ENCODE data around the gene ATRNL1. TPM values are rescaled to one million over a fixed set of nuclear protein-coding genes. Genes with fewer than 3 reads are reported as not detected.

Gene ATRNL1
- total and polyA plus RNA-seq, 2 experiments from 2014 or later = not detected

DNA sequence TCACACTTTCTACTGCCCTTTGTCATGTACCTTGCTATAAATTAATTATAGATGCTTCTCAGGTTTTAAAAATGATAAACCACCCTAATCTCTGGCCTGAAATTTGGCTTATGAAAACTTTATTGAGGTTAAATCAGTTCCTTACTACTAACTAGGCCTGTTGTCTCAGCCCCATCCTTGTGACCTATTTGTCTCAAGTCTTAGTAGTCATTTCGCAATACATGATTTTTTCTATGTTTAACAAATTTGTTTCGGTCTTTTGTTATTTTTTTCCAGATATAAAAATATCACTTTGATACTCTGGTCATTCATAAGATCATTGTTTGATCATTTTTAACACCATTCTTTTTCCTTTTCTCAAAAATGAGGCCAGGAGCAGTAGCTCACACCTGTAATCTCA is 768.3 kb downstream of the ATRNL1 start:
- in situ Hi-C loops (cut with MboI) = no loop called here
- peak overlapping the region; percentile 28 for H3K4me2 ChIP-seq (ENCODE audit: unreplicated experiment)
- H3K79me2 ChIP-seq (ENCODE audit: insufficient read depth) = no peaks in the 10 kb centered on the region
- peak; percentile 72 for DNase-seq
- no peaks in the 10 kb centered on the region for H3K9me3 ChIP-seq (ENCODE audit: low read depth)
- 17 to 19% methylated on average over 2 of the region's 2 CpGs for WGBS, 2 experiments (ENCODE audit: low coverage in 1 of 2, low lambda C conversion rate in 2 of 2, missing lambda C conversion rate in 2 of 2)
- H3K27me3 ChIP-seq (replicated peaks; ENCODE audit: insufficient read depth) = no peaks in the 10 kb centered on the region
- no peak overlapping the region for H3K9ac ChIP-seq
- no peak overlapping the region for H2AFZ ChIP-seq
- no peaks in the 10 kb centered on the region for H3K36me3 ChIP-seq (ENCODE audit: low read depth)
- no peaks in the 10 kb centered on the region for H3K9me2 ChIP-seq (ENCODE audit: insufficient read depth)
- TF ChIP-seq EZH2 (IDR thresholded peaks at IDR 0.05; ENCODE audit: insufficient read depth, poor library complexity, severe bottlenecking) (no peak), EZH2phosphoT487 (IDR thresholded peaks at IDR 0.05; ENCODE audit: insufficient read depth, low read depth) (no peak)
- no peaks in the 10 kb centered on the region for H4K20me1 ChIP-seq (ENCODE audit: insufficient read depth)
- peaks cover 20% of the 10 kb centered on the region for H3K4me1 ChIP-seq (ENCODE audit: insufficient read depth)
- no peak overlapping the region for H3K27ac ChIP-seq
- peaks cover 9% of the 10 kb centered on the region; the same call in 1 of the 2 replicates for H3F3A ChIP-seq (ENCODE audit: insufficient read depth)
- H3K4me3 ChIP-seq = no peak overlapping the region

DNA sequence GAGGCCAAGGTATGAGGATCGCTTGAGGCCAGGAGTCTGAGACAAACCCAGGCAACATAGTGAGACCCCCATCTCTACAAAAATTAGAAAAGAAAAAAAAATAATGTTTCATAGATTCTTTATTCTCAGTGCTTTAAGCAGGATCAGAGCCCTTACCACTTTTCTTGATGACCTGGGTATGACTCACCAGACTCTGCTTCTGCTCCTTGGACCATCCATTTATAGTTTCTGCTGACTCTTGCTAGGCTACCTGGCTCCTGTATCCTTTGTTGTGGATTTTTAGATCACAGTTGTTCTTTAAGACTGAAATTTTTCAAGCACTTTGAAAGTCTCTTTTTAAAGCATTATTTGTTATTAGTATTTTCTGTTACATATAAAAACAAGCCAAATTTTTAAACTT is 768.7 kb downstream of the ATRNL1 start:
- Histone ChIP-seq H3K4me1 (ENCODE audit: insufficient read depth) (peaks cover 20% of the 10 kb centered on the region), H3K79me2 (ENCODE audit: insufficient read depth) (no peaks in the 10 kb centered on the region), H3F3A (ENCODE audit: insufficient read depth) (peaks cover 9% of the 10 kb centered on the region; the same call in 1 of the 2 replicates), H3K36me3 (ENCODE audit: low read depth) (no peaks in the 10 kb centered on the region), H3K4me2 (ENCODE audit: unreplicated experiment) (peak overlapping the region; percentile 28), H3K9ac (no peak overlapping the region), H4K20me1 (ENCODE audit: insufficient read depth) (no peaks in the 10 kb centered on the region), H3K9me3 (ENCODE audit: low read depth) (no peaks in the 10 kb centered on the region), H2AFZ (no peak overlapping the region), H3K9me2 (ENCODE audit: insufficient read depth) (no peaks in the 10 kb centered on the region), H3K27me3 (replicated peaks; ENCODE audit: insufficient read depth) (no peaks in the 10 kb centered on the region), H3K4me3 (no peak overlapping the region), H3K27ac (no peak overlapping the region)
- 35 to 55% methylated on average over 1 of the region's 1 CpG for WGBS, 2 experiments (ENCODE audit: low coverage in 1 of 2, low lambda C conversion rate in 2 of 2, missing lambda C conversion rate in 2 of 2)
- TF ChIP-seq EZH2phosphoT487 (IDR thresholded peaks at IDR 0.05; ENCODE audit: insufficient read depth, low read depth) (no peak), EZH2 (IDR thresholded peaks at IDR 0.05; ENCODE audit: insufficient read depth, poor library complexity, severe bottlenecking) (no peak)
- in situ Hi-C loops (cut with MboI) = no loop called here
- DNase-seq = peak; percentile 81

GRCh38 chr10:115866174-115866573 is 773.0 kb downstream of the ATRNL1 start:
- Histone ChIP-seq H2AFZ (no peak overlapping the region), H4K20me1 (ENCODE audit: insufficient read depth) (no peaks in the 10 kb centered on the region), H3K9me3 (ENCODE audit: low read depth) (no peaks in the 10 kb centered on the region), H3K27me3 (replicated peaks; ENCODE audit: insufficient read depth) (no peaks in the 10 kb centered on the region), H3K79me2 (ENCODE audit: insufficient read depth) (no peaks in the 10 kb centered on the region), H3K4me3 (no peak overlapping the region), H3K9ac (no peak overlapping the region), H3K36me3 (ENCODE audit: low read depth) (no peaks in the 10 kb centered on the region), H3K9me2 (ENCODE audit: insufficient read depth) (no peaks in the 10 kb centered on the region), H3K4me1 (ENCODE audit: insufficient read depth) (peaks cover 9% of the 10 kb centered on the region), H3K27ac (no peak overlapping the region), H3K4me2 (ENCODE audit: unreplicated experiment) (no peak overlapping the region), H3F3A (ENCODE audit: insufficient read depth) (peaks cover 9% of the 10 kb centered on the region; the same call in 1 of the 2 replicates)
- TF ChIP-seq EZH2 (IDR thresholded peaks at IDR 0.05; ENCODE audit: insufficient read depth, poor library complexity, severe bottlenecking) = no peak
- no peak for TF ChIP-seq EZH2phosphoT487 (IDR thresholded peaks at IDR 0.05; ENCODE audit: insufficient read depth, low read depth)
- in situ Hi-C loops (cut with MboI) = no loop called here
- no peak for DNase-seq
- WGBS, 2 experiments (ENCODE audit: low coverage in 1 of 2, low lambda C conversion rate in 2 of 2, missing lambda C conversion rate in 2 of 2) = 88 to 92% methylated on average over 1 of the region's 1 CpG

- Histone ChIP-seq H3K27ac (no peak overlapping the region), H4K20me1 (ENCODE audit: insufficient read depth) (no peaks in the 10 kb centered on the region), H3K9me2 (ENCODE audit: insufficient read depth) (no peaks in the 10 kb centered on the region), H3F3A (ENCODE audit: insufficient read depth) (peaks cover 4% of the 10 kb centered on the region; the same call in 1 of the 2 replicates), H3K4me3 (no peak overlapping the region), H3K36me3 (ENCODE audit: low read depth) (no peaks in the 10 kb centered on the region), H3K27me3 (replicated peaks; ENCODE audit: insufficient read depth) (no peaks in the 10 kb centered on the region), H3K79me2 (ENCODE audit: insufficient read depth) (no peaks in the 10 kb centered on the region), H3K9ac (no peak overlapping the region), H3K4me2 (ENCODE audit: unreplicated experiment) (no peak overlapping the region), H3K4me1 (ENCODE audit: insufficient read depth) (peaks cover 4% of the 10 kb centered on the region; the same call in 1 of the 2 replicates), H2AFZ (no peak overlapping the region), H3K9me3 (ENCODE audit: low read depth) (no peaks in the 10 kb centered on the region)
- no peak for DNase-seq
- WGBS, 2 experiments (ENCODE audit: low coverage in 1 of 2, low lambda C conversion rate in 2 of 2, missing lambda C conversion rate in 2 of 2) = 89 to 94% methylated on average over 4 of the region's 4 CpGs
- no peak for TF ChIP-seq EZH2phosphoT487 (IDR thresholded peaks at IDR 0.05; ENCODE audit: insufficient read depth, low read depth)
- no peak for TF ChIP-seq EZH2 (IDR thresholded peaks at IDR 0.05; ENCODE audit: insufficient read depth, poor library complexity, severe bottlenecking)
- in situ Hi-C loops (cut with MboI) = no loop called here
Observed at GRCh38 chr10:115866691-115867090, 773.5 kb downstream of the ATRNL1 start.

- in situ Hi-C loops (cut with MboI) = no loop called here
- H3K79me2 ChIP-seq (ENCODE audit: insufficient read depth) = no peaks in the 10 kb centered on the region
- WGBS, 2 experiments (ENCODE audit: low coverage in 1 of 2, low lambda C conversion rate in 2 of 2, missing lambda C conversion rate in 2 of 2) = 41 to 48% methylated on average over 2 of the region's 2 CpGs
- H3K27me3 ChIP-seq (replicated peaks; ENCODE audit: insufficient read depth) = no peaks in the 10 kb centered on the region
- H3K4me2 ChIP-seq (ENCODE audit: unreplicated experiment) = no peak overlapping the region
- no peaks in the 10 kb centered on the region for H4K20me1 ChIP-seq (ENCODE audit: insufficient read depth)
- H2AFZ ChIP-seq = no peak overlapping the region
- TF ChIP-seq EZH2 (IDR thresholded peaks at IDR 0.05; ENCODE audit: insufficient read depth, poor library complexity, severe bottlenecking) = no peak
- H3K9me2 ChIP-seq (ENCODE audit: insufficient read depth) = no peaks in the 10 kb centered on the region
- DNase-seq = no peak
- H3K9me3 ChIP-seq (ENCODE audit: low read depth) = no peaks in the 10 kb centered on the region
- no peaks in the 10 kb centered on the region for H3K36me3 ChIP-seq (ENCODE audit: low read depth)
- no peaks in the 10 kb centered on the region for H3K4me1 ChIP-seq (ENCODE audit: insufficient read depth)
- no peaks in the 10 kb centered on the region for H3F3A ChIP-seq (ENCODE audit: insufficient read depth)
- no peak overlapping the region for H3K4me3 ChIP-seq
- no peak overlapping the region for H3K9ac ChIP-seq
- no peak overlapping the region for H3K27ac ChIP-seq
Observed at GRCh38 chr10:115867305-115867704, 774.1 kb downstream of the ATRNL1 start.
